GM11168 (cell line): ENCODE measurements around the gene DRC7.
"Not testable (repeated sequence)": the region's sequence is repeated elsewhere in the genome, so short reads cannot be mapped to it uniquely, and the experiment has no call there.

Experiments used
- in situ Hi-C: fragments of 300-500 bp; cut with MboI; formaldehyde crosslinking; loops from one replicate; pipeline ENCODE4 v1.12.0; 2022; ENCODE audit warnings: low sequenced_read_pairs; ENCODE audit not compliant: unreplicated experiment

Gene DRC7

GRCh38 chr16:57773655-57774295 lies 79.2 kb downstream of the DRC7 start:
- in situ Hi-C loops: no loop called here

DNA sequence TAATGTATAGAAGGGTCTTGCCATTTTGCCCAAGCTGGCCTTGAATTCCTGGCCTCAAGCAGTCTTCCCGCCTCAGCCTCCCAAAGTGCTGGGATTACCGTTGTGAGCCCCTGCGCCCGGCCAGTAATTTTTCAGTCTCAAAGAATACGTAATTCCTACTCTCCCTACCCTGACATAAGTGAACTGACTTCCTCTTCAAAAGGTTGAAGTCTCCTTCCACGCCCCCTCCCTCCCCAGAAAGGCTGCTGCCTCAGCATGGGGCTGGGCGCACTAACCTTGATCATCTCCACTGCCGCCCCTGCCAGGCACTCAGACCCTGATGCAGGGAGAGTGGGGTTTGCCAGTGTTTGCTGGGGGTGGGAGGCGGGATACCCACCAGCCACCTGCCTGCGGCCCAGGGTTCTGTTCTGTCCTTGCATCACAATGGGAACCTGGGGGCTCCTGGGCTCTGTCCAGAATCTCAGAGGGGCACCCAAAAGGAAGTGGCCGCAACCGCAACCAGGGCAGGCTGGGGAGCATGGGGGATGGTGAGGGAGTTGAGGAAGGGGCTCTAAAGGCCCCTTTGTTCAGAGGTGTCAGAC lies 80.2 kb downstream of the DRC7 start:
- in situ Hi-C loops: no loop called here

DNA sequence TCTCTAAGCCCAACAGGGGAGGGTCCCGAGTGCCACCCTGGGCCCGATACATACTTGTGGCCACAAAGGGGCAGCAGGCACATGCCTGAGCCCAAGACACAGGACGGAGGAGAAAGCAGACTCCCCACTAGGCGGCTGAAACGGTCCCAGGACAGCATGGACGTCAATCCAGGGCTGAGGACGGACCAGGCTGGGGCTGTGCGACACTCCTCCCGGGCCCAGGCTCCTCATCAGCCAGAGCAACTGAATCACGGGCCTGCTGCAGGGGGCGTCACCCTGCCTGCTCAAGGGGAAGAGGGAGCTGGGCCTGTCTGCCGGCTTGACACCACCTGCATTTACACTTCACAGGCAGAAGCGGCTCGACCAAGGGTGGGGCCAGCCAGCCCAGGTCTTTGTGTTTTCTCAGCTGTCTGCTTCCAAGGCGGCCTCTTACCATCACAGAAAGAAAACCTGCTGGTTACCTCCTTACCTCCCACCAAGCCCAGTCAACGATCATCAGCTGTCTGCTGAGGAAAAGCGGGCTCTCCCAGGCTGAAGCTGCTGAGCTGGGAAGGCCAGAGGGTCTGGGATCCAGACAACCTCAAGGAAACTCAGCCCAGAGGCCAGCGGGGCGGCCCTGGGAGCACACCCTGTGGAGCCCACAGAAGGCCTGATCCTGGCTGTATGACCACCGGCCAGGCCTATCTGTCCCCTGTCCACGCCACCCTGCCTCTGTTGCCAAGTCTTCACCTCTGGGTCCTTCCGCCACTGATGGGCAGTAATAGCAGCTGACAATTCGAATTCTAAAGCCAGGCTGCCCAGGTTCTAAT lies 81.3 kb downstream of the DRC7 start:
- in situ Hi-C loops: no loop called here

DNA sequence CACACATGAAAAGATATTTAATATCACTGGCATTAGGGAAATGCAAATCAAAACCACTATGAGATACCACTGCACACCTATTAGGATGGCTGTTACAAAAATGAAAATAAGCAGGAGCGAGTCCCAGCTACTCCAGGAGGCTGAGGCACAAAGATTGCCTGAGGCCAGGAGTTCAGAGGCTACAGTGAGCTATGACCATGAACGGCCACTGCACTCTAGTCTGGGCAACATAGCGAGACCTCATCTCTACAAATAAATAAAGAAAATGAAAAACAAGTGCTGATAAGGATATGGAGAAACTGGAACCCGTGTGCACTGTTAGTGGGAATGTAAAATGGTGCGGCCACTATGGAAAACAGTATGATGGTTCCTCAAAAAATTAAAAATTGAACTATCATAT lies 84.1 kb downstream of the DRC7 start:
- in situ Hi-C loops: no loop called here

- in situ Hi-C loops: not testable (repeated sequence)
Measured at GRCh38 chr16:57779836-57780235, 85.2 kb downstream of the DRC7 start.

DNA sequence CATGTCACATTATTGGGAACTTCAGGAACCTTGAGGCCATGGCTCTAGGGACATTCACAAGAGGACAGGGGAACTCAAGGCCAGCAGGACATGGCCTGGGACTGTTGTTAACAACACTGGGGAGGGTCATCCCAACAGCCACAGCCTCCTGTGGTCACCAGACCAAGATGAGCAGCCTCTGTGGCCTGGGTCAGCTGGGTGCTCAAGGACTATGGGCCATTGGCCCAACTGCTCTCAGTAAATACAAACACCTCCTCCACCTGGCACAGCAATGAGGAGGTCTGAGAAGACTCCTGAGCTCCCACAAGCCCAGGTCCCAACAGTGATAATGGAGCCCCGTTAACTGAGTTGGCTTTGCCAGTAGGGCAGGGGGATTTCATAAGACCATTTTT lies 86.7 kb downstream of the DRC7 start:
- in situ Hi-C loops: no loop called here
